ENCODE measurements around the gene FXYD4.
"Not testable (repeated sequence)": the region's sequence is repeated elsewhere in the genome, so short reads cannot be mapped to it uniquely, and the experiment has no call there.

Gene FXYD4

GRCh38 chr10:43376046-43376635 is 4.7 kb downstream of the FXYD4 start:
- DNase-seq (ENCODE audit: low read depth), result no peak

- no peak for DNase-seq (ENCODE audit: low read depth)
Observed at GRCh38 chr10:43376828-43377423, 5.5 kb downstream of the FXYD4 start.

- DNase-seq (ENCODE audit: low read depth), result no peak
Observed at GRCh38 chr10:43377424-43377883, 6.0 kb downstream of the FXYD4 start.

- DNase-seq (ENCODE audit: low read depth), result no peak
Observed at GRCh38 chr10:43380610-43381222, 9.3 kb downstream of the FXYD4 start.

- no peak for DNase-seq (ENCODE audit: low read depth)
Observed at GRCh38 chr10:43383204-43383971, 12.0 kb downstream of the FXYD4 start.

- DNase-seq (ENCODE audit: low read depth), result no peak
Observed at GRCh38 chr10:43384252-43385221, 13.1 kb downstream of the FXYD4 start.

GRCh38 chr10:43385412-43386004 is 14.1 kb downstream of the FXYD4 start:
- DNase-seq (ENCODE audit: low read depth), result no peak

GRCh38 chr10:43386549-43386948 is 15.1 kb downstream of the FXYD4 start:
- no peak for DNase-seq (ENCODE audit: low read depth)

GRCh38 chr10:43386981-43387677 is 15.7 kb downstream of the FXYD4 start:
- DNase-seq (ENCODE audit: low read depth), result no peak

- no peak for DNase-seq (ENCODE audit: low read depth)
Observed at GRCh38 chr10:43387678-43388032, 16.2 kb downstream of the FXYD4 start.

- no peak for DNase-seq (ENCODE audit: low read depth)
Observed at GRCh38 chr10:43389867-43390266, 18.4 kb downstream of the FXYD4 start.

- no peak for DNase-seq (ENCODE audit: low read depth)
Observed at GRCh38 chr10:43390333-43390732, 18.9 kb downstream of the FXYD4 start.

GRCh38 chr10:43390759-43391158 is 19.3 kb downstream of the FXYD4 start:
- no peak for DNase-seq (ENCODE audit: low read depth)

GRCh38 chr10:43391496-43391895 is 20.1 kb downstream of the FXYD4 start:
- DNase-seq (ENCODE audit: low read depth), result no peak

- DNase-seq (ENCODE audit: low read depth), result no peak
Observed at GRCh38 chr10:43392748-43393147, 21.3 kb downstream of the FXYD4 start.

- DNase-seq (ENCODE audit: low read depth), result not testable (repeated sequence)
Observed at GRCh38 chr10:43393186-43393585, 21.8 kb downstream of the FXYD4 start.

GRCh38 chr10:43393606-43394360 is 22.3 kb downstream of the FXYD4 start:
- DNase-seq (ENCODE audit: low read depth), result no peak

- no peak for DNase-seq (ENCODE audit: low read depth)
Observed at GRCh38 chr10:43394868-43395267, 23.4 kb downstream of the FXYD4 start.

GRCh38 chr10:43395571-43396060 is 24.2 kb downstream of the FXYD4 start:
- no peak for DNase-seq (ENCODE audit: low read depth)
